ENCODE measurements around the gene SGTA.

The SGTA gene

GRCh38 chr19:2734589-2735288 lies 48.3 kb downstream of the SGTA start:
- ChIA-PET CTCF (interaction anchor here (1.0 kb wide), 1 partner anchor 15 kb away, joined by 3 read pairs; no protein-coding TSS in a partner anchor), POLR2A (no interaction called here)
- TF ChIP-seq, protein P1, sequence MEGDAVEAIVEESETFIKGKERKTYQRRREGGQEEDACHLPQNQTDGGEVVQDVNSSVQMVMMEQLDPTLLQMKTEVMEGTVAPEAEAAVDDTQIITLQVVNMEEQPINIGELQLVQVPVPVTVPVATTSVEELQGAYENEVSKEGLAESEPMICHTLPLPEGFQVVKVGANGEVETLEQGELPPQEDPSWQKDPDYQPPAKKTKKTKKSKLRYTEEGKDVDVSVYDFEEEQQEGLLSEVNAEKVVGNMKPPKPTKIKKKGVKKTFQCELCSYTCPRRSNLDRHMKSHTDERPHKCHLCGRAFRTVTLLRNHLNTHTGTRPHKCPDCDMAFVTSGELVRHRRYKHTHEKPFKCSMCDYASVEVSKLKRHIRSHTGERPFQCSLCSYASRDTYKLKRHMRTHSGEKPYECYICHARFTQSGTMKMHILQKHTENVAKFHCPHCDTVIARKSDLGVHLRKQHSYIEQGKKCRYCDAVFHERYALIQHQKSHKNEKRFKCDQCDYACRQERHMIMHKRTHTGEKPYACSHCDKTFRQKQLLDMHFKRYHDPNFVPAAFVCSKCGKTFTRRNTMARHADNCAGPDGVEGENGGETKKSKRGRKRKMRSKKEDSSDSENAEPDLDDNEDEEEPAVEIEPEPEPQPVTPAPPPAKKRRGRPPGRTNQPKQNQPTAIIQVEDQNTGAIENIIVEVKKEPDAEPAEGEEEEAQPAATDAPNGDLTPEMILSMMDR (IDR thresholded peaks at IDR 0.05; ENCODE audit: control extremely low read depth, extremely low read depth, low read depth, missing control alignments): no peak
- no peak for DNase-seq (ENCODE audit: extremely low spot score)

GRCh38 chr19:2733930-2734588 lies 49.0 kb downstream of the SGTA start:
- no peak for DNase-seq (ENCODE audit: extremely low spot score)
- TF ChIP-seq, protein P1 (IDR thresholded peaks at IDR 0.05; ENCODE audit: control extremely low read depth, extremely low read depth, low read depth, missing control alignments): no peak
- ChIA-PET POLR2A (no interaction called here), CTCF (interaction anchor here (1.0 to 1.1 kb wide), 2 partner anchors 16 to 80 kb away, joined by 3 read pairs; no protein-coding TSS in a partner anchor)

- CTCF ChIA-PET: interaction anchor here (1.6 kb wide), 1 partner anchor 85 kb away, joined by 6 read pairs; no protein-coding TSS in a partner anchor
Observed at GRCh38 chr19:2732883-2733282, 50.2 kb downstream of the SGTA start.

GRCh38 chr19:2732157-2732725 lies 50.8 kb downstream of the SGTA start:
- CTCF ChIA-PET: interaction anchor here (1.6 kb wide), 1 partner anchor 84 kb away, joined by 6 read pairs; no protein-coding TSS in a partner anchor
- TF ChIP-seq, protein P1 (IDR thresholded peaks at IDR 0.05; ENCODE audit: control extremely low read depth, extremely low read depth, low read depth, missing control alignments): no peak
- no peak for DNase-seq (ENCODE audit: extremely low spot score)
- POLR2A ChIA-PET: no interaction called here

More at GRCh38 chr19:2732883-2733282, 50.2 kb downstream of the SGTA start:
- no peak for DNase-seq (ENCODE audit: extremely low spot score)
- TF ChIP-seq, protein P1 (IDR thresholded peaks at IDR 0.05; ENCODE audit: control extremely low read depth, extremely low read depth, low read depth, missing control alignments): no peak
- POLR2A ChIA-PET: no interaction called here

- POLR2A ChIA-PET: no interaction called here
- no peak for DNase-seq (ENCODE audit: extremely low spot score)
- TF ChIP-seq, protein P1 (IDR thresholded peaks at IDR 0.05; ENCODE audit: control extremely low read depth, extremely low read depth, low read depth, missing control alignments): no peak
- CTCF ChIA-PET: no interaction called here
Observed at GRCh38 chr19:2731181-2731995, 51.7 kb downstream of the SGTA start.
